Activated CD8-positive, alpha-beta T cell treated with anti-CD3 and anti-CD28 coated beads, Interleukin-2, amount 10 ng/mL, durations not matched to agents 7 days and 5 days (primary cell): ENCODE results near the gene APC. TPM values are rescaled to one million over a fixed set of nuclear protein-coding genes. Genes with fewer than 3 reads are reported as not detected.

Experiments
- ATAC-seq: fragments of 150-1000 bp; cut with Tn5 transposase; one replicate; pipeline ENCODE4 v1.10.0; 2021; ENCODE audit warnings: moderate library complexity
- CTCF ChIA-PET: fragments of 350-600 bp; sonication (Branson Sonifier 250); formaldehyde crosslinking; loops from one replicate; lab custom pipeline; 2021; ENCODE audit warnings: antibody characterized with exemption; lab: Charles Lee
- POLR2A ChIA-PET: fragments of 350-600 bp; sonication (Branson Sonifier 250); formaldehyde crosslinking; loops from one replicate; lab custom pipeline; 2021; ENCODE audit warnings: antibody characterized with exemption; lab: Charles Lee
- DNase-seq: peaks from one replicate; pipeline ENCODE4 v3.0.0-alpha.2; 2020
- H3K27ac Mint-ChIP-seq: one replicate; pipeline ENCODE4 v1.8.0; 2021; ENCODE audit warnings: mild to moderate bottlenecking, mixed read lengths
- H3K27me3 Mint-ChIP-seq: one replicate; pipeline ENCODE4 v1.8.0; 2021; ENCODE audit warnings: low read depth, mixed read lengths
- H3K36me3 Mint-ChIP-seq: one replicate; pipeline ENCODE4 v1.8.0; 2021; ENCODE audit warnings: low read depth, mixed read lengths
- H3K4me1 Mint-ChIP-seq: one replicate; pipeline ENCODE4 v1.8.0; 2021; ENCODE audit warnings: low read depth, mixed read lengths
- H3K4me3 Mint-ChIP-seq: one replicate; pipeline ENCODE4 v1.8.0; 2021; ENCODE audit warnings: mild to moderate bottlenecking, mixed read lengths
- H3K9me3 Mint-ChIP-seq: one replicate; pipeline ENCODE4 v1.8.0; 2022; ENCODE audit warnings: mixed read lengths; ENCODE audit not compliant: insufficient read depth
- total RNA-seq, 2 experiments: library from RNA; stranded (reverse); gene quantifications; one replicate each; pipeline ENCODE4 v1.2.3, GENCODE V29; 2021

APC gene
- 10 to 100 TPM; 21.5 to 24.5 TPM for total RNA-seq

DNA sequence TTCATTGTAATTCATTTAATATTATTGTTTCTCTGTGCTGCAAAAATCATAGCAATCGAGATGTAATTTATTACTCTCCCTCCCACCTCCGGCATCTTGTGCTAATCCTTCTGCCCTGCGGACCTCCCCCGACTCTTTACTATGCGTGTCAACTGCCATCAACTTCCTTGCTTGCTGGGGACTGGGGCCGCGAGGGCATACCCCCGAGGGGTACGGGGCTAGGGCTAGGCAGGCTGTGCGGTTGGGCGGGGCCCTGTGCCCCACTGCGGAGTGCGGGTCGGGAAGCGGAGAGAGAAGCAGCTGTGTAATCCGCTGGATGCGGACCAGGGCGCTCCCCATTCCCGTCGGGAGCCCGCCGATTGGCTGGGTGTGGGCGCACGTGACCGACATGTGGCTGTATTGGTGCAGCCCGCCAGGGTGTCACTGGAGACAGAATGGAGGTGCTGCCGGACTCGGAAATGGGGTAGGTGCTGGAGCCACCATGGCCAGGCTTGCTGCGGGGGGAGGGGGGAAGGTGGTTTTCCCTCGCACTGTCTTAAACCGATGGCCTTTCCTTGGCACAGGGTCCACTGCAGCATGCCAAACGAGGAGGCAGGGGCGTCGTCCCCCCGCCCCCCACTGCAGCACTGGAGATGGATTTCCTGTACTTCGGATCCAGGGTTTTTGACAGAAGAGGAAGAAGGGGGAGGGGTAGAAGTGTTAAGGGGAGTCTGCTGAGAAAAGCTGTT, at the start of gene APC:
Gene APC (plus strand): TSS at position 423 of the 728 bp plus-strand sequence. CDS start 17,006 bp downstream, outside the sequence.
- Mint-ChIP-seq H3K9me3 (no peaks in the 10 kb centered on the region), H3K36me3 (no peaks in the 10 kb centered on the region), H3K27ac (peak within 1 kb of the TSS; percentile 73), H3K4me3 (peak within 1 kb of the TSS; percentile 88), H3K27me3 (no peaks in the 10 kb centered on the region), H3K4me1 (peaks cover 12% of the 10 kb centered on the region)
- ChIA-PET POLR2A (interaction anchor here (1.1 to 2.1 kb wide), 2 partner anchors 30 to 239 kb away, joined by 3 to 10 read pairs; no protein-coding TSS in a partner anchor), CTCF (interaction anchor here (0.8 to 5.1 kb wide), 4 partner anchors 17 to 185 kb away, joined by 3 to 17 read pairs (median 10); no protein-coding TSS in a partner anchor)
- peak; percentile 87 for DNase-seq
- ATAC-seq, result peak; percentile 100

DNA sequence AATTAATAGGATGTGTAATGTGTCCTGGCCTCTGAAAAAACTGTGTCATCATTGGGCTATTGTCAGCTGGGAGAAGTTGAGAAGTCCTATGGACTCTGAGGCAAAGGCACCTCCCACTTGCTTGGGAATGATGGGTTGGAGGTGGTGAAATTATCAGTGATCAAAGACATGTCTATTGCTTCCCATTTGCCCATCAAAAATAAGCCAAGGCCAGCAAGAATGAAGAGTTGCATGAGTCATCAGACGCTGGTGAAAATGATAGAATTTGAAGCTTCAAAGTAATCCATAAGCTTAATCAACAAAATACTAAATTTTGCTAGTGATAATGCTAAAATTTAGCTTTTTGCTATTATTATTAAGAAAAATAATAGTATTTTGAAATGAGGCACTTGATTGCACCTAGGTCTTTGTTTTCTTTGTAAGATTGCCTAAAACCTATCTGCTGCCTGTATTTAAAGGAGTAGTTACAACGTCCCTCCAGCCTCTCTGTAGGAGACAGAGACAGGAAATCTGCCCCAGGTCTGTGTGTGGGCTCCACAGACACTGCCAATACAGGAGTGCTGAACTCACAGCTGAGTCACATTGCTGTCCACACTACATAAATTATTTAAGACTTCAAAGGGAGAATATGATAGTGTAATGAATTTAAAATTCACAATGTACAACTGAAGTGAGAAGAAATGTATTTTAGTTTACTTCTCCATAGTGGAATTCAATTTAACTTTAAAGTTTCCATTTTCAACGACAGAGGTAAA, 48.4 kb upstream of the APC start:
- no peaks in the 10 kb centered on the region for H3K36me3 Mint-ChIP-seq
- ATAC-seq (no peak), DNase-seq (no peak)
- CTCF ChIA-PET, result interaction anchor here (2.4 kb wide), 1 partner anchor 69 kb away, joined by 12 read pairs; no protein-coding TSS in a partner anchor
- peaks cover 30% of the 10 kb centered on the region for H3K27me3 Mint-ChIP-seq
- no peaks in the 10 kb centered on the region for H3K9me3 Mint-ChIP-seq
- POLR2A ChIA-PET, result no interaction called here
- H3K4me1 Mint-ChIP-seq, result no peaks in the 10 kb centered on the region
- H3K27ac Mint-ChIP-seq, result no peak overlapping the region
- H3K4me3 Mint-ChIP-seq, result no peak overlapping the region

DNA sequence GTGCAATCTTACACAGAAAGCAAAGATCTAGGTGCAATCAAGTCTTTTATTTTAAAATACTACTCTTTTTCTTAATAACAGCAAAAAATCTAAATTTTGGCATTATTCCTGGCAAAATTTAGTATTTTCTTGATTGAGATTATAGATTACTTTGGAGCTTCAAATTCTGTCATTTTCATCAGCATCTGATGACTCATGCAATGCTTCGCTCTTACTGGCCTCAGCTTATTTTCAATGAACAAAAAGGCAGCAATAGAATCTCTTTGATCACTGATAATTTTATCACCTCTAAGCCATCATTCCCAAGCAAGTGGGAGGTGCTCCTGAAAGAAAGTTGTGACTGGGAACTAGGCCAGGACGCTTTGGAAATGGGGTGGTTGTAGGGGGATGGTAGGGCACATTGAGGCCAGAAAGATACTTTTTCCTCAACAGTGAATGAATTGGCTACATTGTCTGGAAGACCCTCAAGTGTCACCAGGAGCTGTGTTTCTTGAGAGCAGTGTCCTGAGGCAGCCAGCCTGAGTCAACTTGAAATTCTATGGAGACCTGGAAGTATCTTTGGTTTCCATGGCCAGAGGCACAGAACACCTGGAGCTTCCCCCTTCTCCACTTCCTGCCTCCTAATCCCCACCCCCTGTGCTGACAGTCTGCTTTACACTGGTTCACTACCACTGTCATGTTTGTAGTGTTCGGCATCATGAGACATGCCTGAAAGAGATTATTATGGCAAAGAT, 46.9 kb upstream of the APC start:
- ChIA-PET POLR2A (no interaction called here), CTCF (interaction anchor here (1.1 to 3.7 kb wide), 9 partner anchors 12 to 306 kb away, joined by 3 to 42 read pairs (median 4); partner anchors contain the start of genes APC and REEP5)
- Mint-ChIP-seq H3K9me3 (no peaks in the 10 kb centered on the region), H3K4me3 (no peak overlapping the region), H3K27me3 (peaks cover 30% of the 10 kb centered on the region), H3K36me3 (no peaks in the 10 kb centered on the region), H3K27ac (no peak overlapping the region), H3K4me1 (no peaks in the 10 kb centered on the region)
- ATAC-seq (no peak), DNase-seq (no peak)

DNA sequence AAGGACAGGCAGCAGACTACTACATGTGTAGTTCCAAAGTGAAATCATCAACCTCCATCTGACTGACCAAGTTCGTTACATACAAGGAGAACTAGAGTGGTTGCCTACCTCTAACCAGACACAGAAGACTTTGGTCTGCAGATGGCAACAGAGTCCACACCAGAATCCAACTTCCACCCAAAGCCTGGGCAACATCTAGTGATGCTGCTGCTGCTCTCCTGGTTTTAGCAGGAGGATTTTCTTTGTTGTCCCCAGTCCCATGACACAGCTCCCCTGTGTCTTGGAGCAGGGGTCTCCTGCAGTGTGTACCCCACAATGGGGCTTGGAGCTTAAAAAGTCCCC, 46.4 kb upstream of the APC start:
- POLR2A ChIA-PET, result no interaction called here
- ATAC-seq, result no peak
- CTCF ChIA-PET, result interaction anchor here (1.1 to 3.7 kb wide), 10 partner anchors 12 to 305 kb away, joined by 3 to 42 read pairs (median 4); partner anchors contain the start of genes APC and REEP5

DNA sequence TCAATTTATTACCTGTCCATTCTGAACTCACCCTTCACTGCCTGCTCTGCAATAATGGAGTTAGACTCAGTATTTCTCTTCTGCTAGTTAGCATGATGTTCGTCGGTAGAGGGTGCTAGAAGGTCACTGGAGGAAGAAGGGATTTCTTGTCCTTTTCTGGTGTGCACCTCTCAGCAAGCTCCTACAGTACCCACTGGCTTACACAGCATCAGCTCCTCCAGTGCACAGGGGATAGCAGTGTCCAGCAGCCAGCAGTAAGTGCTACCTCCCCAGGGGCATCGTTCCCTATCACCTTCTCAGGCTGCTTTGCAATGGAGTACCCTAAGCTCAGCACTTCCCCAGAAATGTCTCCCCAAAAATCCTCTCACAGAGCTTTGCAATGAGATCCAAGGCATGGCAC, 45.9 kb upstream of the APC start:
- H3K4me3 Mint-ChIP-seq, result no peak overlapping the region
- ATAC-seq, result peak; percentile 57

More for the DNA sequence above, 46.4 kb upstream of the APC start:
- Mint-ChIP-seq H3K27me3 (peaks cover 29% of the 10 kb centered on the region), H3K9me3 (no peaks in the 10 kb centered on the region), H3K27ac (no peak overlapping the region), H3K4me3 (no peak overlapping the region), H3K4me1 (no peaks in the 10 kb centered on the region), H3K36me3 (no peaks in the 10 kb centered on the region)
- DNase-seq, result no peak

DNA sequence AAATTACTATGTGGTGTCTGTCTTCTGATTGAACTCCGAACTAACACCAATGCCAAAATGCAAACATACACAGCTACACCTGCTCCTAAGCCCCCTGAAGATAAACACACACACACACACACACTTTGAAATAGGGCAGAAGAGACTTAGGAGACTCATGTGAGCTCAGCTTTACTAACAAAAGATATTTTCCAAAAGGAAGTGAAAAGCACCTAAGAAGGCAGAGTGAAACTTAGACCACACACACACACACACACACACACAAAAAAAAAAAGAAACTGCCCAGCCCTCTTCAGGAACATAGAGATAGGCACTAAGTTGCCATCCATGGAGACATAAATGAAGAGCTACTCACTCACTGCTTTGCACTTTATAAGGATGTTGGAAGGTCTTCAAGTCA, 45.2 kb upstream of the APC start:
- Mint-ChIP-seq H3K36me3 (no peaks in the 10 kb centered on the region), H3K9me3 (no peaks in the 10 kb centered on the region), H3K27me3 (peaks cover 31% of the 10 kb centered on the region), H3K4me1 (no peaks in the 10 kb centered on the region), H3K27ac (no peak overlapping the region), H3K4me3 (no peak overlapping the region)
- ATAC-seq (no peak), DNase-seq (no peak)
- CTCF ChIA-PET, result interaction anchor here (0.6 to 3.7 kb wide), 8 partner anchors 17 to 304 kb away, joined by 3 to 42 read pairs (median 5); partner anchors contain the start of genes APC and REEP5
- POLR2A ChIA-PET, result no interaction called here

More for the DNA sequence above, 45.9 kb upstream of the APC start:
- H3K36me3 Mint-ChIP-seq, result no peaks in the 10 kb centered on the region
- POLR2A ChIA-PET, result no interaction called here
- H3K4me1 Mint-ChIP-seq, result no peaks in the 10 kb centered on the region
- H3K9me3 Mint-ChIP-seq, result no peaks in the 10 kb centered on the region
- CTCF ChIA-PET, result interaction anchor here (0.6 to 3.7 kb wide), 10 partner anchors 11 to 305 kb away, joined by 3 to 42 read pairs (median 4); partner anchors contain the start of genes APC and REEP5
- DNase-seq, result peak; percentile 50
- peaks cover 33% of the 10 kb centered on the region for H3K27me3 Mint-ChIP-seq
- no peak overlapping the region for H3K27ac Mint-ChIP-seq

DNA sequence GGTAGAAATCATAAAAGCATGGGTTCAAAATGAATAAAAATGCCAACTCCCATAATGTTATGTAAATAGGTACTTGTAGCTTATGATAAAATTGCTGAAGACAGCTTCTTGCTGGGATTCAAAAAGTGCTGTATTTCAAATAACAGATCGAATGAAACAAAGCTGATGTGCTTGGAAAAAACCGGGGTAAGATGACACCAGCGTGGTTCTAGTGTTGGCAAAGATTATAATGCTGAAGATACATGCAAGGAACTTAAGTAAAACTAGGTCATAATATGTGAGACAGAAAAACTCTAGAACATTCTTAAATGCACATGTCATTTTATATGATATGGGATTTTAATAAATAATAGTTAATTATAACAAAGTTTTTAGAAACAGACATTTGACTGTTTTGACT, 44.4 kb upstream of the APC start:
- ChIA-PET CTCF (interaction anchor here (3.7 kb wide), 1 partner anchor 65 kb away, joined by 42 read pairs; no protein-coding TSS in a partner anchor), POLR2A (no interaction called here)
- no peak for DNase-seq
- H3K4me1 Mint-ChIP-seq, result no peaks in the 10 kb centered on the region
- no peaks in the 10 kb centered on the region for H3K36me3 Mint-ChIP-seq
- ATAC-seq, result no peak
- no peak overlapping the region for H3K27ac Mint-ChIP-seq
- H3K27me3 Mint-ChIP-seq, result peaks cover 32% of the 10 kb centered on the region
- no peak overlapping the region for H3K4me3 Mint-ChIP-seq
- no peaks in the 10 kb centered on the region for H3K9me3 Mint-ChIP-seq

DNA sequence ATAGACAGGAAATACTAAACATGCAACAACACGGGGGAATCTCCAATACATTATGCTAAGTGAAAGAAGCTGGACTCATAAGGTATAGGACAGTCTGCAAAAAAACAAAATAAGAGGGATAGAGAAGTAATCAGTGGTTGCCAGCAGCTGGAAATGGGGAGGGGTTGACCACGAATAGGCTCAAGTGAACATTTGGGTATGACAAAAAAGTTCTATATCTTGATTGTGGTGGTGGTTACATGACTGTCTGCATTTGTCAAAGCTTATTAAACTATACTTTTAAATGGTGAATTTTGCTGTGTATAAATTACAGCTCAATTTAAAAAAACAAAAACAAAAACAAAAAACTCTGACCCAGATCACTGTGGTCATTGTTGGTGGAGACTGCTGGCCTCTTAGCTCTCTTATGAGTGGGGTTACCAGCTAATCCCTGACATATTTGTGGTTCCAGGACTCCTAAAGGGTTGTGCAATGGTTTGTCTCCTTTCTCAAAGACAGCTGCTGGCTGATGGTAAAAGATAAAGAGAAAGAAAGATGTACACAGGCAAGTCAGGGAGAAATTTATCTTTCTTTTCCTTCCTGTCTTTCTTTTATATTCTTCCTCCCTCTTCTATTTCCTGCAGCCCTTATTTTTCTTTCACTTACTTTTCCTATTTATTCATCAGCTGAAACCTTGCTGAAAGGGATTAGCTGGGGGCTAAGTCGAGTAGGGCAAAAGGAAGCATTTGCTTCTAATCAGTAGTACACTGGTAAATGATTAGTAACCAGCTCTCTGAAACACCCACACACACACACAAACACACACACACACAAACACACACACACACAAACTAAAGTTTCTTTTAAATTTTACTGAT, 42.6 kb upstream of the APC start:
- no peaks in the 10 kb centered on the region for H3K9me3 Mint-ChIP-seq
- CTCF ChIA-PET, result interaction anchor here (0.6 to 1.8 kb wide), 8 partner anchors 12 to 301 kb away, joined by 3 to 9 read pairs (median 3); no protein-coding TSS in a partner anchor
- DNase-seq (no peak), ATAC-seq (no peak)
- H3K36me3 Mint-ChIP-seq, result no peaks in the 10 kb centered on the region
- no peak overlapping the region for H3K4me3 Mint-ChIP-seq
- H3K4me1 Mint-ChIP-seq, result no peaks in the 10 kb centered on the region
- H3K27ac Mint-ChIP-seq, result no peak overlapping the region
- POLR2A ChIA-PET, result no interaction called here
- peaks cover 28% of the 10 kb centered on the region for H3K27me3 Mint-ChIP-seq

DNA sequence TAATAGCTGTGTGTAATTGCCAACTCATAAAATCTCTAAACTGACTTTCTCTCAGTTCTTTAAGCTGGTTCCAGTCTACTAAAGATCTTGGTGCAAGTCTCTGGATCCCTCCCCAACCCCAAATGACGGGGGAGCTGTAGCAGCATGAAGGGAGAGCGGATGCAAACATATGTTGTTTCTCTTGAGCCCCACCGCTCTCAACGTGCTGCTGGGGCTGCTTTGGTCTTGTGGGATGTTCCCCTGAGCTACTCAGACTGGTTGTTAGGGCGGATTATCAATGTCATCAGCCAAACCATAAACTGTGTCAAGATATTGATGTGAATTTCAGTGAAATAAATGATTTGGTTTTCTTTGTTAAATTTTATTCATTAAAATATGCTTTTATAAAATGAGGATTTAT, 40.9 kb upstream of the APC start:
- H3K27ac Mint-ChIP-seq, result no peak overlapping the region
- H3K27me3 Mint-ChIP-seq, result peaks cover 28% of the 10 kb centered on the region
- H3K4me1 Mint-ChIP-seq, result no peaks in the 10 kb centered on the region
- CTCF ChIA-PET, result interaction anchor here (1.0 to 1.6 kb wide), 2 partner anchors 12 to 61 kb away, joined by 3 to 6 read pairs; no protein-coding TSS in a partner anchor
- DNase-seq (no peak), ATAC-seq (no peak)
- no peaks in the 10 kb centered on the region for H3K36me3 Mint-ChIP-seq
- no peaks in the 10 kb centered on the region for H3K9me3 Mint-ChIP-seq
- POLR2A ChIA-PET, result no interaction called here
- H3K4me3 Mint-ChIP-seq, result no peak overlapping the region

DNA sequence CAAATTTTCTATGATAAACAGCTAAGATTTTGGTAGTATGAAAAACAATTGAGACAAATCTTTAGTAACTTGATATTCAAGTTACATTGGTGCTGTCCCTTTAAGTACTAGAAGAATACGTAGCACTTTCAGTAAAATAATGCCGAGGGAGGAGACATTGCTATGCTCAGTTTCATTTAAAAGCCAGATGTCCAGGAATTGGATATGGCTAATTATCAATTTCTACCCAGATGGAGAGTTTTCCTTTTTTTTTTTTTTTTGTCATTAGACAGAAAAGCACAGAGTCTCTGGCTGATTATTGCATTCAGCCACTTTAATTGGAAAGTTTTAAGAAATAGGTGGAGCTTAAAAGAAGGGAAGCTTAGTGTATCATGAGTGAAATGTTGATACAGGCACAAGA, 40.4 kb upstream of the APC start:
- DNase-seq, result no peak
- Mint-ChIP-seq H3K27ac (no peak overlapping the region), H3K36me3 (no peaks in the 10 kb centered on the region), H3K27me3 (peaks cover 28% of the 10 kb centered on the region), H3K9me3 (no peaks in the 10 kb centered on the region), H3K4me3 (no peak overlapping the region), H3K4me1 (no peaks in the 10 kb centered on the region)
- ATAC-seq, result no peak
- ChIA-PET POLR2A (no interaction called here), CTCF (interaction anchor here (1.0 to 1.6 kb wide), 2 partner anchors 11 to 60 kb away, joined by 3 to 6 read pairs; no protein-coding TSS in a partner anchor)
